BJ (cell line): ENCODE data around the gene WWOX. TPM values are rescaled to one million over a fixed set of nuclear protein-coding genes. Genes with fewer than 3 reads are reported as not detected.

Experiments
- CTCF ChIA-PET: fragments of 350-600 bp; formaldehyde crosslinking; extraction: SDS; loops from one replicate; lab custom pipeline; 2021; ENCODE audit warnings: antibody characterized with exemption, inconsistent platforms; lab: Yijun Ruan, JAX
- POLR2A ChIA-PET: fragments of 300-600 bp; sonication (Branson Sonifier 250); formaldehyde crosslinking; extraction: SDS; loops from one replicate; lab custom pipeline; 2021; ENCODE audit warnings: antibody characterized with exemption; lab: Charles Lee
- DNase-seq: peaks from one replicate; pipeline ENCODE4 v3.0.0-alpha.2; 2011; ENCODE audit warnings: low read depth
- H3K27me3 ChIP-seq: 2 replicates; pipeline ENCODE4 v1.6.0; 2011; ENCODE audit warnings: low read length; ENCODE audit not compliant: control insufficient read depth, insufficient read depth
- H3K36me3 ChIP-seq: 2 replicates; pipeline ENCODE4 v1.5.1; 2011; ENCODE audit warnings: low read length; ENCODE audit not compliant: control insufficient read depth, insufficient read depth
- H3K4me3 ChIP-seq: 2 replicates; pipeline ENCODE4 v1.5.1; 2011; ENCODE audit warnings: low read depth, mild to moderate bottlenecking, control low read depth, low read length
- polyA plus RNA-seq: library from polyadenylated mRNA; depleted of rRNA; stranded (reverse); fragments of >200 nt; gene quantifications from 2 replicates; pipeline ENCODE4 v1.2.3, GENCODE V29; 2011
- TF ChIP-seq, protein P1 (sequence below): IDR thresholded peaks from 2 replicates; pipeline ENCODE4 v1.5.1; 2011; ENCODE audit warnings: low read depth, mild to moderate bottlenecking, control low read depth, inconsistent platforms, low read length, moderate library complexity; ENCODE audit not compliant: insufficient read depth

WWOX gene
- polyA plus RNA-seq, 1 experiment, result 3.1 TPM

- Histone ChIP-seq H3K27me3 (no peaks in the 10 kb centered on the region), H3K4me3 (no peak overlapping the region), H3K36me3 (no peaks in the 10 kb centered on the region)
- ChIA-PET CTCF (no interaction called here), POLR2A (no interaction called here)
- TF ChIP-seq, protein P1, sequence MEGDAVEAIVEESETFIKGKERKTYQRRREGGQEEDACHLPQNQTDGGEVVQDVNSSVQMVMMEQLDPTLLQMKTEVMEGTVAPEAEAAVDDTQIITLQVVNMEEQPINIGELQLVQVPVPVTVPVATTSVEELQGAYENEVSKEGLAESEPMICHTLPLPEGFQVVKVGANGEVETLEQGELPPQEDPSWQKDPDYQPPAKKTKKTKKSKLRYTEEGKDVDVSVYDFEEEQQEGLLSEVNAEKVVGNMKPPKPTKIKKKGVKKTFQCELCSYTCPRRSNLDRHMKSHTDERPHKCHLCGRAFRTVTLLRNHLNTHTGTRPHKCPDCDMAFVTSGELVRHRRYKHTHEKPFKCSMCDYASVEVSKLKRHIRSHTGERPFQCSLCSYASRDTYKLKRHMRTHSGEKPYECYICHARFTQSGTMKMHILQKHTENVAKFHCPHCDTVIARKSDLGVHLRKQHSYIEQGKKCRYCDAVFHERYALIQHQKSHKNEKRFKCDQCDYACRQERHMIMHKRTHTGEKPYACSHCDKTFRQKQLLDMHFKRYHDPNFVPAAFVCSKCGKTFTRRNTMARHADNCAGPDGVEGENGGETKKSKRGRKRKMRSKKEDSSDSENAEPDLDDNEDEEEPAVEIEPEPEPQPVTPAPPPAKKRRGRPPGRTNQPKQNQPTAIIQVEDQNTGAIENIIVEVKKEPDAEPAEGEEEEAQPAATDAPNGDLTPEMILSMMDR, result no peak
- DNase-seq, result no peak
Observed at GRCh38 chr16:78950768-78951167, 851.3 kb downstream of the WWOX start.

DNA sequence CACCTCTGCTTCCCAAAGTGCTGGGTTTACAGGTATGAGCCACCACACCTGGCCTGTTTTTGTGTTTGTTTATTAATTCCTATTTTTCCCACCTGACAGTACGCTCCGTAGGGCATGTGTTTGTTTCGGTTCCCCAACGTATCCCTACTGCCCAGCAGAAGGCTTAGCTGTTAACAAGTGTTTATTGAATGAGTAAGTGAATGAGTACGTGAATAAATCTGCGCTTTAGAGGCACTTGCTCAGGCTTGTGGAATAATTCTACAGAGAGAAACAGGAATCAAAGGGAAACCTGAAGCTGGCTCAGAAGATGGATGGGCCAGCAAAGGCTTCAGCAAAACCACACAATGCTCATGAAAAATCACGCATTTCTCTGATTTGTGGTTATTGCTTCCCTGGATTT lies 853.2 kb downstream of the WWOX start:
- Histone ChIP-seq H3K4me3 (no peak overlapping the region), H3K27me3 (no peaks in the 10 kb centered on the region), H3K36me3 (no peaks in the 10 kb centered on the region)
- TF ChIP-seq, protein P1, result no peak
- CTCF ChIA-PET, result no interaction called here
- no peak for DNase-seq
- POLR2A ChIA-PET, result no interaction called here

- Histone ChIP-seq H3K4me3 (no peak overlapping the region), H3K36me3 (no peaks in the 10 kb centered on the region), H3K27me3 (no peaks in the 10 kb centered on the region)
- DNase-seq, result no peak
- CTCF ChIA-PET, result no interaction called here
- TF ChIP-seq, protein P1, result no peak
- POLR2A ChIA-PET, result no interaction called here
Observed at GRCh38 chr16:78953526-78953925, 854.1 kb downstream of the WWOX start.

- TF ChIP-seq, protein P1, result no peak
- Histone ChIP-seq H3K4me3 (no peak overlapping the region), H3K27me3 (no peaks in the 10 kb centered on the region), H3K36me3 (no peaks in the 10 kb centered on the region)
- ChIA-PET POLR2A (no interaction called here), CTCF (no interaction called here)
- no peak for DNase-seq
Observed at GRCh38 chr16:78955206-78955605, 855.8 kb downstream of the WWOX start.

DNA sequence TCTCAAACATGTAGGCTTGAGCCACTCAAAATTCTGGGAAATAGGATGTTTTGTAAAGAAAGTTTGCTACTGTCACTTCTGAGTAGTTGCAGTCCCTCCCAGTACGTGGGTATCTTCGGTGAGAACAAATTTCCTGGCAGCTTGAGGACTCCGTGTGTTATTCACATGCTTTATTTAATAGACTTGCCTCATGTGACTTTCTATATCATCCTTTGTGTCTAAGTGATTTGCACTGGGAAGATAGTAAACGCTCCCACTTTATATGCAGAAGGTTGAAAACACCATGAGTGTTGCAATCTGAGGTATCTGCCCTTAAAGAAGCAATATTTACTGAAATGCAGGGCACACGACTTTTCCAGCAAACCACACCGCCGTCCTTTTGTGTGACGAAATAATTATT lies 857.4 kb downstream of the WWOX start:
- no peak overlapping the region for H3K4me3 ChIP-seq
- ChIA-PET POLR2A (no interaction called here), CTCF (no interaction called here)
- DNase-seq, result no peak
- no peaks in the 10 kb centered on the region for H3K36me3 ChIP-seq
- TF ChIP-seq, protein P1, result no peak
- no peaks in the 10 kb centered on the region for H3K27me3 ChIP-seq
